ENCODE measurements around the gene ZNF878.

GRCh38 chr19:12052091-12052496, 667 bp downstream of the ZNF878 start:
- TF ChIP-seq CTCF (IDR thresholded peaks at IDR 0.05) = no peak
- TF ChIP-seq POLR2A (IDR thresholded peaks at IDR 0.05) = no peak
